Measurements from ENCODE around the gene PPP1R18.
A peak's percentile ranks its signal among the peaks of the same experiment; 100 is the strongest.
"Not testable (repeated sequence)": the region's sequence is repeated elsewhere in the genome, so short reads cannot be mapped to it uniquely, and the experiment has no call there.

The PPP1R18 gene

DNA sequence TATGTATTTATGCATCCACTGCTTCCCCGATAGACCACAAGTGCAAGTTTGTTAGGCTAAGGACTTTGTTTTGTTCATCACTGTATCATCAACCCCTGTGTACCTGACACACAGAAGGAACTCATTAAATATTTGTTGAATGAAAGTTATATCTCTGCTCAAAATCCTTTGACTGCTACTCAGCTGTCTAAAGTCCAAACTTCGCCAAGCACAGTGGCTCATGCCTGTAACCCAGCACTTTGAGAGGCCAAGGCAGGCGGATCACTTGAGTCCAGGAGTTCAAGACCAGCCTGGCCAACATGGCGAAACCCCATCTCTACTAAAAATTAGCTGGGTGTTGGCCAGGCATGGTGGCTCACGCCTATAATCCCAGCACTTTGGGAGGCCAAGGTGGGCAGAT, 28.5 kb downstream of the PPP1R18 start:
- DNase-seq: not testable (repeated sequence)

DNA sequence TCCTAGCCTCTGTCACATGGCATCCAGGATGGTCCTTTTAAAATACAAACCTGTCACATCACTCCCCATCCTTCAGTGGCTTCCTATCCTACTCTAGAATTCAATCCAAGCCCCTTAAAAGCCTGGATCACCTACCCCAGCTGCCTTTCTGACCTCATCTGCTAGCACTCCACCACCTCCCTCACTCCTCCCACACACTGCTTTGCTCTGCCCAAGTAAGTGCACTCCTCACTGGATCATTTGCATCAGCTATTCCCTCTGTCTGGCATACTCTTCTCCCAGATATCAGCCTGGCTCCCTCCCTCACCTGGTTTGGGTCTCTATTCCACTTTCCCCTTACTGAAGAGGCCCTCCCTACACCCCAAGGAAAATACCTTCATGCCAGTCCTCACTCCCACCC, 29.0 kb downstream of the PPP1R18 start:
- no peak for DNase-seq

- DNase-seq: no peak
Measured at GRCh38 chr6:30656513-30656912, 29.9 kb downstream of the PPP1R18 start.

DNA sequence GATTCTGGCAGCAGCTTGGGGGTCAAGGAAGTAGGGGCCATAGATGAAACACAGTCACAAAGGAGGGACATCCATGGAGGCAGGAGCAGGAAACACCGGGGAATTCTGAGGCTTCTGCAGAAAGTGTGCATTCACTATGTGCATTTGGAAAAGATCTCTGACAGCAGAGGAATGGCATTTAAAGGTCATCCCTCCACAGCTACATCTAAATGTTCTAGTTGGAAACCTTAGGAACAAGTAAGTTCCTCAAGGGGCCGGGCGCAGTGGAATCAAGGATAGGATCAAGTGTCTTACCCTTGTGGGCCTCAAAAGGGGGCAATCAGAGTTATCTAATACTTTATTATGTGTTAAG, 30.7 kb downstream of the PPP1R18 start:
- DNase-seq: no peak

DNA sequence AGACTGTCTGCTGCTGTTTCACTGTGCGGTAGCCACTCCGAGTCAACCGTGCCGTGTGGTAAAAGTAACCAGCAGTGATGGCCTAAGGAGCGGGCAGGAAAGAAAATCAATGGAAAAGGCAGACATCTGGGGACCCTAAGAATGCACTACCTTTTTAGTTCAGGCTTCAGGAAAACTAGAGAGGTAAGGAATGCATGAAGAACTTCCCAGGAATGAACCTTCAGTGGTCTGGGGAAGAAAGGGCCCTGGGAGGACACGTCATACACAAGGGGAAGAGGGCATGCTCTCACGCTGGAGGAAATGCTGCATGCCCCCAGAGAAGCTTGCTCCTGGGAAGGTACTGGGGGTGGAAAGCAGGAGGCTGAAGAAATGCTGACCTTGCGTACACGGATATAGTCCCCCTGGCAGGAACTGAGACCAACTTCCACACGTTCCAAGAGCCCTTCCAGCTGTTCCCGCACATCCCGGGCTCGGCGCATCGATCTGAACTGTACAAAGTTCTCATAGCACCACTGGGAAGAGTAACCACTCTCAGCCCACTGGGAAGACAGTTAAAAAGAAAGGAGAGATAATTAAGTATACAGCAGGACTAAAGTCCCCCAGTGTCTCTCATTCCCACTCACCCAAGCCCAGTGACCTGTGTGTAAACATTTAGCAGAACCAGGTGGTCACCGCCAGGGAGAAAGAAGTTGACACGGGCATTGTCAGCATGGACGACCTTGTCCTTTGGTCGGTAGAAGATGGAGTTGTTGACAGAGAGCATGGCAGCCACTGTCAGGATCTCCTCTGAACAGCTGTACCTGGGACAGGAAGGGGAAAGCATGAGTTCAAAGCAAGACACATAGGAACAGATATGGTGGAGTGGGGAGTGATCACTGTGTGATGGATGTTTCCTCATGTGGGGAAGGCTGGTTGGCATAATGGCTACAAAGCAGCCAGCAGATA, 31.4 kb downstream of the PPP1R18 start:
- no peak for DNase-seq

DNA sequence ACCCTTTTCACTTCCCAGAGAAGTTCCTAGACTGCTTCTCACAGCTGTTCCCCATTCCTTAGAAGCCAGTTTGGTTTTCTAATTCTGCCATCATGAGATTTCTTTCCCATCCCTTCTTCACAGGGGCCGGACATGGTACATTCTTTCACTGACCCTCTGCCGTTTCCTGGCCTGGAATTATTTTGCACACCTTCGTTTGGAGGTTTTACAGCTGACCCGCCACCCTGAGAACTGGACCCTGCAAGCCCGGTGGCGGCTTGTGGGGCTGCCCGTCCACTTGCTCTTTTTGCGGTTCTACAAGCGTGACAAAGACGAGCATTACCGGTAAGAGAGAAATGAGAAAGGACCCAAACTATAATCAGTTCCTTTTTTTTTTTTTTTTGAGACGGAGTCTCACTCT, 35.3 kb downstream of the PPP1R18 start:
- DNase-seq: no peak

GRCh38 chr6:30647242-30648116, 39.0 kb downstream of the PPP1R18 start:
- peak; percentile 87 for DNase-seq

- peak; percentile 97 for DNase-seq
Measured at GRCh38 chr6:30646450-30647241, 39.8 kb downstream of the PPP1R18 start, which contains the start of gene C6orf136. Gene C6orf136 (plus strand): TSS chr6:30647133. CDS start chr6:30647232, 99 bp downstream.

GRCh38 chr6:30645989-30646388, 40.5 kb downstream of the PPP1R18 start:
- no peak for DNase-seq

DNA sequence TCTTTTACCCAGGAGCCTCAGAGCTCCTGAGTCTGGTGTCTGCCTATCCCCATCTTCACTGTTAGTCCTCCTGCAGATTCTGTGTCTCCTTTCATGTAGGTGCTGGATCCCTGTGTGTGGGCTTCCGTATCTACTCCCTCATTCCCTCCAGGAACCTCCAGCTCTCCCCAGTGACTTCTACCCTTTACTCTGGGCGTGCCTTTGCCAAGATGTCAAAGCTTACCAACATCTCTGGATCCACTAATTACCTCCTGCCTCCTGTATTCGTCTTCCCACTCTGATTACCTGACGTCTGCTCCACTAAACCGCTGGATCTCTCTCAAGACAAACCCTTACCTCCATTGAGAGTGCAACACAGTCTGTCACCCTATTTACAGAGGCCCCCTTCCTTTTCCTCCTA, 41.7 kb downstream of the PPP1R18 start:
- DNase-seq: no peak

DNA sequence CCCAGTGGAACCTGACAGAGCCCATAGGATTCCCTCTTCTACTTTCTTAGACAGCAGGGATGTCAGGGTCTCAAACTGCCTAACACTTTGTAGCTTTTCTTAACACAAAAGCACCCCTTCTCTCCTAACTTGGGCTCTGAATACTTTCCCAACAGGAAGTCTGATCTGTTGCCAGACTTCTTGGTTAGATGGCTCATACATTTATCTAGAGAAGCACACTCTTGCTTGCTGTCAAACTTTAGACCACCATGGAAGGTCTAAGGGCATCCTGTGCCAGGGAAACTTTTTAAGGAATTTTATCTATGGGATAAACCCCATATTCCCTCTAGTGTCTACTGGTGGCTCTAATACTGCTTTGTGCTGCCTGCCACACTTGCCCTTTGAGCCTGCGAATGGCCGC, 42.8 kb downstream of the PPP1R18 start:
- no peak for DNase-seq

DNA sequence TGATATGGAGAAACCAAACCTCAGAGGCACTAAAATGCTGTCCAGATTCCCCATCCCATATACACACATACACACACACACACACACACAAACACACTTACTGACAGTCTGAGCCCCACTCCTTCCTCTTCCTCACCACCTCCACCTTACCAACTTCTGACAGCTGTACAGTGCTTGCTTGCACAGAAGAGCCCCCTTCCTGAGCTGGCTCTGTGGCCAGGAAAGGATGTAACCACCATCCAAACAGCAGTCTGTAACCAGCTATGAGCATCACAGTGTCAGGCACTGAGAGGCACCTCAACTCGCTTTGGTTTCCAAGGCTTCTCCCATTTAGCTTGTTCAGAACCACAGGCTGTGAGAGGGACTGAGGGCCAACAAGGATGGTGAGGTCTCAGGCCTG, 45.4 kb downstream of the PPP1R18 start:
- peak; percentile 12 for DNase-seq

- DNase-seq: no peak
Measured at GRCh38 chr6:30640481-30640880, 46.0 kb downstream of the PPP1R18 start.

- DNase-seq: no peak
Measured at GRCh38 chr6:30635834-30636233, 50.6 kb downstream of the PPP1R18 start.

DNA sequence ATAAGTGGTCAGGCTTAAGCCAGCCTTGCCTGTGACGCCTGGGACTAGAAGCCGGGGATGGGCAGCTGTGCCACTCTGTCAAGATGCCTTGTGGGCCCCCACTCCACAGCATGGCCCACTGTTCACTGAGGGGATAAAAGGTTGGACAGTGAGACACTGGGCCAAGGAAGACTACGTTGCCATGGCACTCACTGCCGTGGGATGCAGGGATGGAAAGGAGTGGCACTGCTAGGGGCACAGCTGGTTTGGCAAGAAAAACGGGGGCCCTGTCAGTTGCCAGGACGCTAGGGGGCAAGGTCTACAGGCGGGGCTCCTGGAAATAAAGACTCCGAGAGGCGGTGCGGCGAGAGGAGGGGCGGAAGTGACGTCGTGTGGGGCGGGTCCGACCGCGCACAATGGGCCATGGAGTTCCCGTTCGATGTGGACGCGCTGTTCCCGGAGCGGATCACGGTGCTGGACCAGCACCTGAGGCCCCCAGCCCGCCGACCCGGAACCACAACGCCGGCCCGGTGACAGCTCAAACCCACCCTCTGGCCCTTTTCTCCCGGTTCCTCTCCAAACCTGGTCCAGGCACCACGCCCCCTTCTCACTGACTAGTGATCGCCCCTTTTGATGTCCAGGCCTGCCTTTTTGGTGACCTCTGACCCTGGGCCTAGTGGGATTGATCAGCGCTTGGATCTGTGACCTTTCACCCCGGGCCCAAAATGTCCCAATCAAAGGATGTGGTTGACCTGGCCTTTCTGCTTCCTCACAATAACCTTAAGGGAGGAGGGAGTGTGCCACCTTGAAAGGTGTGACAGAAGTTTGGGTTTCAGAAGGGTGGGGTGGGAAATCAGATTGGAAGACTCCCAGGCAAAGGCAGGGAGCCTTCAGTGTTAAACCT, 59.7 kb downstream of the PPP1R18 start, which contains the start of gene ATAT1:
Gene ATAT1, plus strand, starts transcription at position 391 of the 883 bp plus-strand sequence.
- peak; percentile 91 for DNase-seq

Measured in CD4-positive, alpha-beta T cell treated with Interleukin-6 for 4 hours (primary cell).